PC-9 (cell line): ENCODE measurements around the gene PCGF3. TPM values are rescaled to one million over a fixed set of nuclear protein-coding genes. Genes with fewer than 3 reads are reported as not detected.

ENCODE experiments used
- BruUV-seq: library from RNA; stranded (reverse); fragments of 400-500 nt; replicated peaks from 2 replicates; lab custom pipeline; 2021; lab: Mats Ljungman, UMichigan
- CTCF ChIA-PET: fragments of 300-600 bp; sonication (Branson Sonifier 250); formaldehyde crosslinking; loops from one replicate; lab custom pipeline; 2022; ENCODE audit warnings: antibody characterized with exemption; lab: Charles Lee
- POLR2A ChIA-PET: fragments of 300-600 bp; sonication (Branson Sonifier 250); formaldehyde crosslinking; loops from one replicate; lab custom pipeline; 2022; ENCODE audit warnings: antibody characterized with exemption; ENCODE audit not compliant: unreplicated experiment; lab: Charles Lee
- DNase-seq, 2 experiments: peaks; one replicate each; pipeline versions ENCODE4 v3.0.0 to v3.0.0-alpha.2; 2015 to 2022; ENCODE audit warnings: mixed read lengths in 1 of 2
- H2AFZ ChIP-seq: fragments of 200-600 bp; sonication (generic); 2 replicates; pipeline ENCODE4 v1.8.1; 2017; ENCODE audit warnings: antibody characterized with exemption
- H3F3A ChIP-seq: fragments of 200-600 bp; sonication (generic); 2 replicates; pipeline ENCODE4 v1.8.1; 2017; ENCODE audit warnings: antibody characterized with exemption, mild to moderate bottlenecking, low read depth; ENCODE audit not compliant: insufficient read depth
- H3K27ac ChIP-seq: fragments of 200-600 bp; sonication (generic); 2 replicates; pipeline ENCODE4 v1.6.1; 2016; ENCODE audit warnings: mixed run types
- H3K27me3 ChIP-seq: fragments of 200-600 bp; sonication (generic); 2 replicates; pipeline ENCODE4 v1.6.1; 2016; ENCODE audit warnings: low read depth, mixed run types; ENCODE audit not compliant: insufficient read depth
- H3K36me3 ChIP-seq: fragments of 200-600 bp; sonication (generic); 2 replicates; pipeline ENCODE4 v1.6.1; 2016; ENCODE audit warnings: low read depth, mixed run types
- H3K4me1 ChIP-seq: fragments of 200-600 bp; sonication (generic); replicated peaks from 2 replicates; pipeline ENCODE4 v1.6.1; 2016; ENCODE audit warnings: mixed run types; ENCODE audit not compliant: insufficient read depth
- H3K4me2 ChIP-seq: fragments of 200-600 bp; sonication (generic); 2 replicates; pipeline ENCODE4 v1.6.1; 2017; ENCODE audit warnings: mixed run types
- H3K4me3 ChIP-seq: fragments of 200-600 bp; sonication (generic); 2 replicates; pipeline ENCODE4 v1.6.1; 2016; ENCODE audit warnings: mixed run types
- H3K79me2 ChIP-seq: fragments of 200-600 bp; sonication (generic); 2 replicates; pipeline ENCODE4 v1.6.1; 2017; ENCODE audit warnings: low read depth, mixed run types
- H3K9me2 ChIP-seq: fragments of 200-600 bp; sonication (generic); 2 replicates; pipeline ENCODE4 v1.8.1; 2017; ENCODE audit warnings: mild to moderate bottlenecking; ENCODE audit not compliant: insufficient read depth
- H3K9me3 ChIP-seq: fragments of 200-600 bp; sonication (generic); 2 replicates; pipeline ENCODE4 v1.8.1; 2016; ENCODE audit warnings: low read depth; ENCODE audit not compliant: insufficient read depth
- H4K20me1 ChIP-seq: fragments of 200-600 bp; sonication (generic); 2 replicates; pipeline ENCODE4 v1.8.1; 2017; ENCODE audit not compliant: insufficient read depth
- EZH2 ChIP-seq: fragments of 200-600 bp; sonication (generic); IDR thresholded peaks from 2 replicates; pipeline ENCODE4 v1.8.0; 2017; ENCODE audit warnings: antibody characterized with exemption, low read depth
- intact Hi-C: fragments of 100-400 bp; cut with micrococcal nuclease; formaldehyde crosslinking; loops from one replicate; pipeline ENCODE4 v1.10.0; 2022; ENCODE audit not compliant: unreplicated experiment
- total RNA-seq: library from RNA; stranded (reverse); gene quantifications from 2 replicates; pipeline ENCODE4 v1.2.3, GENCODE V29; 2021
- TF ChIP-seq, protein P1 (sequence below): fragments of 200-600 bp; sonication (generic); conservative IDR thresholded peaks from 2 replicates; pipeline ENCODE4 v1.6.1; 2017; ENCODE audit warnings: mixed run types, antibody characterized with exemption, mild to moderate bottlenecking, moderate library complexity

The PCGF3 gene
- total RNA-seq, 1 experiment from 2014 or later, result 60.8 TPM

DNA sequence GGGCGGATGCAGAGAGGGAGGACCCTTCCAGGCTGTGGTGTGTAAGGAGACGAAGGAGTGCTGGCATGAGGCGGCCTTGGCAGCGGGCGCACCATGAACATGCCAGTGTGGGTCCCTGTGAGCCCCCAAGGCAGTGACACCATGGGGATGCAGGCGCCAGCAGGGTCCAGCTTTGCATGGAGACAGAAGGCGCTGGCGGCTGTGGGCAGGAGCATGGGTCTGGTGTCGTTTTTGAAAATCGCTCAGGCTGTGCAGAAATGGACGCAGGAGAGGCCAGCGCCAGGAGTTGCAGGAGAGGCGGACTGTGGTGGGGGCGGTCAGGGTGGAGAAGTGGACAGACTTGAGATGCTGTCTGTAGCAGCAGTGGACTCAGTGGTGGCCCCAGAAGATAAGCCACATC, 56.1 kb downstream of the PCGF3 start:
- 0 out of 2 replicates have a peak, but pooled peaks cover 6% of the 10 kb centered on the region for H3K36me3 ChIP-seq
- intact Hi-C loops, result no loop called here
- H3K4me2 ChIP-seq, result no peak overlapping the region
- no peak overlapping the region for H2AFZ ChIP-seq
- no peak overlapping the region for H3K27ac ChIP-seq
- DNase-seq, result no peak
- peaks cover 57% of the 10 kb centered on the region for H3F3A ChIP-seq
- no peaks in the 10 kb centered on the region for H3K9me2 ChIP-seq
- H3K27me3 ChIP-seq, result no peaks in the 10 kb centered on the region
- H3K9me3 ChIP-seq, result no peaks in the 10 kb centered on the region
- TSS peak; percentile 13 for BruUV-seq
- ChIA-PET POLR2A (no interaction called here), CTCF (no interaction called here)
- peaks cover 50% of the 10 kb centered on the region for H4K20me1 ChIP-seq
- no peak for TF ChIP-seq EZH2
- TF ChIP-seq, protein P1, sequence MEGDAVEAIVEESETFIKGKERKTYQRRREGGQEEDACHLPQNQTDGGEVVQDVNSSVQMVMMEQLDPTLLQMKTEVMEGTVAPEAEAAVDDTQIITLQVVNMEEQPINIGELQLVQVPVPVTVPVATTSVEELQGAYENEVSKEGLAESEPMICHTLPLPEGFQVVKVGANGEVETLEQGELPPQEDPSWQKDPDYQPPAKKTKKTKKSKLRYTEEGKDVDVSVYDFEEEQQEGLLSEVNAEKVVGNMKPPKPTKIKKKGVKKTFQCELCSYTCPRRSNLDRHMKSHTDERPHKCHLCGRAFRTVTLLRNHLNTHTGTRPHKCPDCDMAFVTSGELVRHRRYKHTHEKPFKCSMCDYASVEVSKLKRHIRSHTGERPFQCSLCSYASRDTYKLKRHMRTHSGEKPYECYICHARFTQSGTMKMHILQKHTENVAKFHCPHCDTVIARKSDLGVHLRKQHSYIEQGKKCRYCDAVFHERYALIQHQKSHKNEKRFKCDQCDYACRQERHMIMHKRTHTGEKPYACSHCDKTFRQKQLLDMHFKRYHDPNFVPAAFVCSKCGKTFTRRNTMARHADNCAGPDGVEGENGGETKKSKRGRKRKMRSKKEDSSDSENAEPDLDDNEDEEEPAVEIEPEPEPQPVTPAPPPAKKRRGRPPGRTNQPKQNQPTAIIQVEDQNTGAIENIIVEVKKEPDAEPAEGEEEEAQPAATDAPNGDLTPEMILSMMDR, result no peak
- no peaks in the 10 kb centered on the region for H3K4me1 ChIP-seq
- no peaks in the 10 kb centered on the region for H3K79me2 ChIP-seq
- H3K4me3 ChIP-seq, result no peak overlapping the region

DNA sequence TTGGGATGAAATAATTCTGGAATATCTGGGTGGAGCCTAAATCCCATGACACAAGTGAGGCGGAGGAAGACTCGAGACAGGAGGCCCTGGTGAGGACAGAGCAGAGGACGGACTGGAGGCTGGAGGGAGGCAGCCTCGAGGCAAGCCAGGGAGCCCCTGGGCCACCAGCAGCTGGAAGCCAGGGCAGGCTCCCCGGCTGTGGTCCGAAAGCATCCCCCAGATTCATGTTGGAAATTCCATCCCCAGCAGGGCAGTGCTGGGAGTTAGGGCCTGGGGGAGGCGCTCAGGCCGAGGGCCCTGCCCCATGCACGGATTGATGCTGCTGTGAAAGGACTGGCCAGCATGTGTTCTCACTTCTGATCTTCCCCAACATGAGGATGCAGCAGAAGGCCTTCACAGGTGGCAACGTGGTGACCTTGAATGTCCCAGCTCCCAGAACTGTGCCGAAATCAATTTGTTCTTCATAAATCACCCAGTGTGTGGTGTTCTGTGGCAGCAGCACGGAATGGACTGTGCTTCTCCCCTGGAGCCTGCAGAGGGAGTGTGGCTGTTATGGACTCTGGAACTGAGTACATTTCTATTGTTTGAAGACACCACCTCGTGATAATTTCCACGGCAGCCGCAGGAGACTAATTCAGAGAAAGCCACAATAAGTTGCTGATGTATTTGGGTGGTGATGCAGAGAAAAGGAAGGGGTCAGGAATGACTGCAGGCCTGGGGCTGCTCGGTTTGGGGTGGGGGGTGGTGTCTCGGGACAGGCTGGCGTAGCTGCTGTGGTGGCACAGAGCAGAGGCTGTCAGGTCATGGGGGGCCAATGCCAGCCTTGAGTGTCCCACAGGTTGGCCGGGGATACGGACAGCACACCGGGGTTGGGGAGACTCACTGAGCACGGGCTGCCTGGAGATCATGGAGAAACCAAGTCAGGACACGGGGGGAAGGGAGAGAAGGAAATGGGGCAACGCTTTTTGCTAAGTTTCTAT, 56.9 kb downstream of the PCGF3 start:
- POLR2A ChIA-PET, result no interaction called here
- H3K4me1 ChIP-seq, result no peaks in the 10 kb centered on the region
- H3F3A ChIP-seq, result peaks cover 63% of the 10 kb centered on the region
- DNase-seq, result no peak
- H3K79me2 ChIP-seq, result no peaks in the 10 kb centered on the region
- peaks cover 57% of the 10 kb centered on the region for H4K20me1 ChIP-seq
- no peaks in the 10 kb centered on the region for H3K9me2 ChIP-seq
- intact Hi-C loops, result no loop called here
- H3K36me3 ChIP-seq, result 0 out of 2 replicates have a peak, but pooled peaks cover 11% of the 10 kb centered on the region
- H3K4me3 ChIP-seq, result no peak overlapping the region
- no peaks in the 10 kb centered on the region for H3K27me3 ChIP-seq
- CTCF ChIA-PET, result no interaction called here
- TF ChIP-seq, protein P1, result peak; percentile 47; the same call in 1 of the 2 replicates
- no peak for TF ChIP-seq EZH2
- H3K9me3 ChIP-seq, result no peaks in the 10 kb centered on the region
- no peak overlapping the region for H3K4me2 ChIP-seq
- H3K27ac ChIP-seq, result no peak overlapping the region
- no TSS peak for BruUV-seq
- H2AFZ ChIP-seq, result no peak overlapping the region

DNA sequence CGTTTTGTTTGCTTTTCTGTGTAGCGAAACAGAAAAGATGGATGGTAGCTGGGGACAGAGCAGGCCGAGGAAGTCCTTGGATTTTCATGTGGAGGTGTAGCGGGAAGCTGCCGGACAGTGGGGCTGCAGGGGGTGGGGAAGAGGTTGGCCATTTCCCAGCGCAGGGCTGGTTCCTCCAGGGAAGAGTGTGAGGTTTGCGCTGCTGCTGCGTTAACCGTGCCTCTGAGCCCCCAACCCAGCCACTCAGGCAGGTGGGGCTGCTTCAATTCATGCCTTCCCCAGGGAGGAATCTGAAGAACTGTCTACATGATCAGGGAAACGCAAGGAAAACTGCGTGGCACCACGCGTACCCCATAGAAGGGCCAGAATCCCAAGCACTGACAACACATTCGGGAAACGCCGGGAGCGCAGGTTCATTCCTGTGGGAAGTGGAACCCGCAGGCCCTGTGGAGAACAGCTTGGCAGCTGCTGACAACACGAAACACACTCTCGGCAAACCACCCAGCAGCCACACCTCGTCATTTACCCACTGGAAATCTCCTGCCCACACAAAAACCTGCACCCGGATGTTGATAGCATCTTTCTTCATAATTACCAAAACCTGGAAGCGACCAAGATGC, 57.7 kb downstream of the PCGF3 start:
- Histone ChIP-seq H3F3A (peaks cover 67% of the 10 kb centered on the region), H3K4me3 (no peak overlapping the region), H3K4me2 (no peak overlapping the region), H3K27me3 (no peaks in the 10 kb centered on the region), H3K4me1 (no peaks in the 10 kb centered on the region), H4K20me1 (peaks cover 64% of the 10 kb centered on the region), H2AFZ (no peak overlapping the region), H3K9me2 (no peaks in the 10 kb centered on the region), H3K27ac (no peak overlapping the region), H3K36me3 (peaks cover 11% of the 10 kb centered on the region; the same call in 1 of the 2 replicates), H3K79me2 (no peaks in the 10 kb centered on the region), H3K9me3 (no peaks in the 10 kb centered on the region)
- TF ChIP-seq, protein P1, result no peak
- TF ChIP-seq EZH2, result no peak
- ChIA-PET POLR2A (no interaction called here), CTCF (no interaction called here)
- no TSS peak for BruUV-seq
- intact Hi-C loops, result no loop called here
- no peak for DNase-seq
